GM13976 (cell line): ENCODE results near the gene LHX4.

Experiments used
- DNase-seq: peaks from one replicate; pipeline ENCODE4 v3.0.0; 2012; ENCODE audit warnings: low spot score
- in situ Hi-C: fragments of 300-500 bp; cut with MboI; formaldehyde crosslinking; loops from one replicate; pipeline ENCODE4 v1.12.0; 2022; ENCODE audit warnings: low sequenced_read_pairs, mixed read lengths, inconsistent platforms; ENCODE audit not compliant: unreplicated experiment
- TF ChIP-seq, protein P1 (sequence below): IDR thresholded peaks from 2 replicates; pipeline ENCODE4 v1.5.1; 2012; ENCODE audit warnings: borderline replicate concordance, mild to moderate bottlenecking; ENCODE audit not compliant: insufficient read depth; ENCODE audit errors: extremely low read depth, missing control alignments, control extremely low read depth

The LHX4 gene

DNA sequence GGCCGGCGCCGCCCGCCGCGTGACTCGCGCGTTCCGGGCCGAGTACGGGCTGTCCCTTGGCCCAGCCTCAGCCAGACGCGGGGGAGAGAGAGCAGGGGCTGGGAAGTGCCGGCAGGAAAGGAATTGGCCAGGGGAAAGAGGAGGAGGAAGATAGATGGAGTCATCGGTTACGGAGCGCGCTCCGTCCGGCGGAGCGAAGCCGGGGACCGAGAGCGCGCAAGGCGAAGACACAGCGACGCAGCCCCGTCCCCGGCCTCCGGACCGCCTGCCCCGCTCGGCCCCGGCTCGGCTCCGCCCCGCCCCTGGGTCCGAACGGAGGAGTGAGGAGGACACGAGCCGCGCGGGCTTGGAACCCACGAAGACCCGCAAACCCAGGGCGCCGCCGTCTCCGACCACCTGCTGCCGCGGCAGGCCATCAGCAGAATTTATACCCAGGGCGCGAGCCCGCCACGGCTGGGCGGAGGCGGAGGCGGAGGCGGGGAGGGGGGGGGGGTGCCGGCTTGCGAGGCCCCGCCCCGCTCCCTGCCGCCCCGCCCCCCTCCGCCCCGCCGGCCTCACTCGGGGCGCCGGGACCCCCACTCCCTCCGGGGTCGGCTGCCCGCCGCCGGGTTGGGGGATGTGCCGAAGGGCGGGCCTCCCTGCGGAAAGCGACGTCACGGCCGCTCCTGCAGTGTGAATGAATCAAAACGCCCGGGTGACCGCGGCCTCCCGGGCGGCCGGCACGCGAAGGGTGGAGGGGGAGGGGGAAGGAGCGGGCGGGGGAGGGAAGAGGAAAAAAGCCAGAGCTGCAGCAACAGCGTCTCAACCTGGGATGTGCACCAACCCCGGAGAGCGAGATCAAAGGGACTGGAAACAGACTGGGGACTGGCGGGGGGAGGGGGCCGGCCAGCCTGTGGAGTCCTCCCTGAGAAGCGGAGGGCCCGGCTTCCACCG, at the start of gene LHX4:
LHX4 (plus strand) TSS at position 782 of the 933 bp plus-strand sequence. CDS start 266 bp downstream, outside the sequence.
- in situ Hi-C loops = no loop called here
- DNase-seq = peak; percentile 82

DNA sequence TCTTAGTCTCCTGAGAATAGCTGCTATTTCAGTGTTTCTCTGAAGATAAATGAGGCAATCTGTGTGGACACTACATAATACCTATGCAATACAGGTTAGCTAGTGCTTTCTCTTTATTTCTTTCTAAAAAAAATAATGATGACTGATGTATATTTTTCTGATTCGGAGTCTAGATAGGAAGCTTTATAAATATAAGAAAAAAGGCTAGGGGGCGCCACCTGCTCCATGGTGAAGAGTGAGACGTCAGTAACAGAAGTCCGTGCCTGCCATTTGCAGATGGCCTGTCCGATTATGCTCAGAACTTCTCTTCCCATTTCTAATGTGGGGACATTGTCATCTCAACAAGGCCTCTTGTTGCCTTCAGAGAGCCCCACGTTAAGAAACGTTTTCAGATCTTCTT, 49.0 kb upstream of the LHX4 start:
- in situ Hi-C loops = no loop called here
- TF ChIP-seq, protein P1, sequence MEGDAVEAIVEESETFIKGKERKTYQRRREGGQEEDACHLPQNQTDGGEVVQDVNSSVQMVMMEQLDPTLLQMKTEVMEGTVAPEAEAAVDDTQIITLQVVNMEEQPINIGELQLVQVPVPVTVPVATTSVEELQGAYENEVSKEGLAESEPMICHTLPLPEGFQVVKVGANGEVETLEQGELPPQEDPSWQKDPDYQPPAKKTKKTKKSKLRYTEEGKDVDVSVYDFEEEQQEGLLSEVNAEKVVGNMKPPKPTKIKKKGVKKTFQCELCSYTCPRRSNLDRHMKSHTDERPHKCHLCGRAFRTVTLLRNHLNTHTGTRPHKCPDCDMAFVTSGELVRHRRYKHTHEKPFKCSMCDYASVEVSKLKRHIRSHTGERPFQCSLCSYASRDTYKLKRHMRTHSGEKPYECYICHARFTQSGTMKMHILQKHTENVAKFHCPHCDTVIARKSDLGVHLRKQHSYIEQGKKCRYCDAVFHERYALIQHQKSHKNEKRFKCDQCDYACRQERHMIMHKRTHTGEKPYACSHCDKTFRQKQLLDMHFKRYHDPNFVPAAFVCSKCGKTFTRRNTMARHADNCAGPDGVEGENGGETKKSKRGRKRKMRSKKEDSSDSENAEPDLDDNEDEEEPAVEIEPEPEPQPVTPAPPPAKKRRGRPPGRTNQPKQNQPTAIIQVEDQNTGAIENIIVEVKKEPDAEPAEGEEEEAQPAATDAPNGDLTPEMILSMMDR = no peak
- DNase-seq = no peak

More for the DNA sequence above, at the start of gene LHX4:
- TF ChIP-seq, protein P1 = no peak

DNA sequence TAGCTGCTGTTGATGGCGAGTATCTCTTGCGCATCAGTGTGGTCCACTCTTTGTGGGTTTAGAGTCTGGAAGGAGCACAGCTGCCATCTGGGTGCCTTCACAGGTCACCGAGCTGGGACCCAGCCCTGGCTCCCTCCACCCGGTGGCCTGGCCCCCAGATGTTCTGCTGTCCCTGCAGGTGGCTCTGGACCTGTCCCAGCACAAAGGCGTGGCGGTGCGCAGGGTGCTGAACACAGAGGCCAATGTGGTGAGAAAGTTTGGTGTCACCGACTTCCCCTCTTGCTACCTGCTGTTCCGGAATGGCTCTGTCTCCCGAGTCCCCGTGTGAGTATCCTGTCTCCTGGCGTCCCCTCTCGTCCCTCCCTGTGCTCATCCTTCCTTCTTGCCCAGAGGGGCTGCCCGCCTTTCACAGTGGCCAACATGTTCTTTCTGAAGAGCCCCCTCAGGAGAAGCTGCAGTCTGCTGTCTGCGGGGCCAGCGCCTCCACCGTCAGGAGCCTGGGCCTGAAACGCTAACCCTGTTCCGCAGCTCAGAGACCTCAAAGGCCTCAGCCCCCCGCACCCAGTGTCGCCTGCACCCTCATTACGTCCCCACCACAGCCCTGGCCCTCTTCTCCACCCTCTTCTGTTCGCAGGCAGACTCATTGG, 47.9 kb upstream of the LHX4 start:
- TF ChIP-seq, protein P1 = no peak
- DNase-seq = no peak
- in situ Hi-C loops = no loop called here

DNA sequence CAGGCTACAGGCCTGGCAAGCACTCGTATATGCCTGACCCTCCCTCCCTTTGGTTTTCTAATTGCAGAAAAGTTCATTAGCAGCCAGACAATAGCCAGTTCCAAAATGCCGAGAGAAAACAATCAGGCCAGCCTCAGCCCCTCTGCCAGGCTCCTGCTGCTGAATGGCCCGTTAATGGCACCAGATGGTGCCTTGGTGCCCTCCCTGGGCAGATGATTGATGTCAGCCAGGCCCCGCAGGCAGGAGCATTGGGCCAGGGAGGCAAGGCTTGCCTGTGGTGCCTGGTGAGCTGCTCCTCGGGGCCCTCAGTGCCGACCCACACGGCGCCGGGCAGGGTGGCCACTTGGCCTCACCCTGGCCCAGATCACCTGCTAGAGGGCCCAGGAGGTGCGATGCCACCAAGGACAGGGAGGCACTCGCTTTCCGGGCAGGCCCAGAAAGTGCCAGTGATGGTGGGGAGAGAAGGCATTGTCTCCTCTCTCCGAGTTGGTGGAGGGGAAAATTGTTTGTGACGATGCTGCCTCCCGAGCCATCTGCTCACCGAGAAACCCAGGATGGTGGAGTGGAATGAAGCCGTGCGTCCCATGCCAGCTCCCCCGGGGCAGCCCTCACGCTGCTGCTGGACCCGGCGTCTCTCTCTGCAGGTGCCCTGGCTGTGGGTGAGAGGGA, 47.3 kb upstream of the LHX4 start:
- in situ Hi-C loops = no loop called here
- DNase-seq = no peak

DNA sequence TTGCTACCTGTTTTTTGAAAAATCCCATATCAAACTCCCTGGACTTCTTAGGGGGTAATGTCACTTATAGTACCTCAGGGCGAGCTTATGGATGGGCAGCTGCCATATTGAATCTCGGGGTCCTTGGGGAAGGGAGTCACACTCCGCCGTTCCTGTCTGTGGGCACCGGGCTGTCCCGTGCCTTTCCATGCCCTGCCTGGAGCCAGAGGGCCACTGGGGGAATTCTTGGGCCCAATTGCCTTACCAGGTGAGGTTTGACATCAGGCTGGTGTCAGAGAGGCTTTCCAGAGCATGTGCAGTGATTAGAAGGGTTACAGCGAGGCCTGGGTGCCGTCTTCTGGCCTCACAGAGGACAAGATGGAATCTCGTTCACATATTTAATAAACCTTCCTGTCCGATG, 46.6 kb upstream of the LHX4 start:
- TF ChIP-seq, protein P1 = no peak
- DNase-seq = no peak
- in situ Hi-C loops = no loop called here

More for the DNA sequence above, 47.3 kb upstream of the LHX4 start:
- TF ChIP-seq, protein P1 = no peak

DNA sequence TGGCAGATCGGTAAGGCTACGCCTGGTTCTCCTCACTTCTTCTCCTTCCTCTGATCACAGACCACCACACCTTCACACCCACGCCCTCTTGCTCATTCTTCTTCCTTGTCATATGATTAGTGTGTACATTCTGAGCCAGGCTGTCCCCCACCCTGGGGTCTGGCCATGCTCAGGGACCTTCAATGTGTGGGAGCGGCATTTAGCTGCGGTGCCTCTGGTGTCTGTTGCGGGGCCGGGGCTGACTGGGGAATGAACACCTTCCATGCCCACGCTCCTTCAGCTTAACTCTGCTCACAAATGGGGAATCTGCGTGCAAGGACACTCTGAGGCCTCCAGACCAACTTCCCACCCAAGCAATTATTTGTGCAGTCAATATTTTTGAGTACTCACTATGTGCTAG, 46.0 kb upstream of the LHX4 start:
- TF ChIP-seq, protein P1 = no peak
- DNase-seq = no peak
- in situ Hi-C loops = no loop called here
